ENCODE data around the gene SLC4A2.

Gene SLC4A2

GRCh38 chr7:151078233-151079040 is 19.0 kb downstream of the SLC4A2 start:
- DNase-seq (ENCODE audit: extremely low read depth, insufficient read length) = no peak
- Histone ChIP-seq H3K4me3 (replicated peaks; ENCODE audit: low read depth, low read length) (no peak overlapping the region), H3K36me3 (ENCODE audit: control insufficient read depth, insufficient read depth, low read length) (peaks cover 39% of the 10 kb centered on the region), H3K27me3 (replicated peaks; ENCODE audit: control insufficient read depth, insufficient read depth, low read length) (no peaks in the 10 kb centered on the region)
- no peak for TF ChIP-seq CTCF (IDR thresholded peaks at IDR 0.05; ENCODE audit: insufficient read depth, low read length, poor library complexity, severe bottlenecking)

DNA sequence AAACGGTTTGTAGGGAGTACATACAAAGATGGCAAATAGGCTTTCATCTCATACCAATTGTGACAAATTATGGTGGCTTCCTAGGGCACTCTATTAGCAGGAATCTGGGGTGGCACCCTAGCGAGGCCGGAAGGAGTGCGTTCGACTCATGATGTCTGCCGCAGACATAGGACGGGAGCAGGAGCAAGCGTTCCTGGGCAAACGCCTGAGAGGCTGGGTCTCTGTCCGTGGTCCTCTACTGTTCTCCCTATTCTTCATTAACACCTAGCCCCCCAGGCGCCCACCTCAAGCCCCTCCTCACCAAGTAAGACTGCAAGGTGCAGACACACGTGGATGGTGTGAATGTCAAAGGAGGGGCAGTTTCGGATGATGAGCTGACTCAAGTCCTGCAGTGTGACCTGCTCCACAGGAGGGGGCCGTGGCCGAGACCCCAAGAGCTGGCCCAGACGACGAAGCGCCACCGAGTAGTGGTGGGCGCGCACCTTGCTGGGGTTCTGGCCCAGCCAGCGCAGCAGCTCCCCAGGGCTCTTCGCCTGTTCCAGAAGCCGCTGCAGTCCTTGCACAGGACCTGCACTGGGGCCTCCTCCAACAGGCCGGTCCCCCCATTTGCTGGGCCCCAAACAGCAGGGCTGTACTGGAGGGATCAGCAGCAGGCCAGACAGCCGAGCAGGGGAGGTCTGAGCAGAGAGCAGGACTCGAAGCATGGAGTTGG is 20.0 kb downstream of the SLC4A2 start:
- no peak for TF ChIP-seq CTCF (IDR thresholded peaks at IDR 0.05; ENCODE audit: insufficient read depth, low read length, poor library complexity, severe bottlenecking)
- DNase-seq (ENCODE audit: extremely low read depth, insufficient read length) = no peak
- Histone ChIP-seq H3K27me3 (replicated peaks; ENCODE audit: control insufficient read depth, insufficient read depth, low read length) (no peaks in the 10 kb centered on the region), H3K36me3 (ENCODE audit: control insufficient read depth, insufficient read depth, low read length) (peaks cover 32% of the 10 kb centered on the region), H3K4me3 (replicated peaks; ENCODE audit: low read depth, low read length) (peak overlapping the region; percentile 94)

DNA sequence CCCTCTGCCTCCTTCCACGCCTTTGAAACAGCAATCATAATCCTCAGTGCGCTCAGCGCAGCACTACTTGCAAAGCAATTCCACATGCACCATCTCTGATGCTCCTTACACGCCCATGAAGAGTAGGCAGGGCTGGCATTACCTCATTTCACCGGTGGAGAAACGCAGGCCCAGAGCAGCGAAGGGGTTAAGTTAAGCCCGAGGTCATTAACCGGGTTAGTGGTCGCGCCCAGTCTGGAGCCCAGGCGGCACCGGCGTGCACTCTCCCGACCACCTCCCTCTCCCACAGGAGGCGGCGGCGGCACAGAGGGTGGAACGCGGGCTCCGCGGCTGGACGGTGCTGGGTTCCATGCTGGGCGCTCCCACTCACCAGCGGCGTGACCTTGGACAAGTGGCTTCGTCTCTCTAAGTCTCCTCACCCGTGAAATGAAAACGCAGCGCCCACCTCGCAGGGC is 20.7 kb downstream of the SLC4A2 start:
- Histone ChIP-seq H3K36me3 (ENCODE audit: control insufficient read depth, insufficient read depth, low read length) (peaks cover 28% of the 10 kb centered on the region), H3K27me3 (replicated peaks; ENCODE audit: control insufficient read depth, insufficient read depth, low read length) (no peaks in the 10 kb centered on the region), H3K4me3 (replicated peaks; ENCODE audit: low read depth, low read length) (peak overlapping the region; percentile 94)
- no peak for TF ChIP-seq CTCF (IDR thresholded peaks at IDR 0.05; ENCODE audit: insufficient read depth, low read length, poor library complexity, severe bottlenecking)
- DNase-seq (ENCODE audit: extremely low read depth, insufficient read length) = no peak

DNA sequence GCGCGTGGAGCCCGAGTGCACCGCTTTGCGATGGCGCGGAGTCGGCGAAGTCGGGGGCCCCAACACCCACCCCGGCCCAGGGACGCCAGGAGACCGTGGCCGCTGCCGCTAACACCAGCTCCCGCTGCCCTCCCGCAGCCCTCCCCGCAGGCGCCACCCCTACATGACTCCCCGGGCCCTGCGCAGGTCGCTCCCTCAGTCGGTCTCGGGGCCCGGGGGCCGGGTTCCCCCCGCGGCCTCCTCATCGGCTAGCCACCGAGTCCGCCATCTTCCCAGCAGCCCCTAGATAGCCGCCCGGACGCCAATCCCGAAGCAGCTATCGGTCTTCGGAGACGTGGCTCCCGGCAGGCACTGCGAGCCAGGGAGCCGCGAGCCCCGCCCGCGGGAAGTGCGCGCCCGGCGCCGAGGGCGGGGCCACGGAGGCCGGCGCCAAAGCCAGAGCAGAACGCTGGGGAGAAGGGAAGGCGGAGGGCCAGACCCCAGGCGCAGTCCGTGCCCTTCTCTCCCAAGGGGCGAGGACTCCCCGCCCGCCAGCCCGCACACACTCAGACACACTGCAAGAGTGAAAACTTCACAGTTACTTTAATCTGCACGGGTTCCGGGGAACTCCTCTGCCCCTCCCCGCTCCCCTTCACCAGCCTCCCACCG is 21.3 kb downstream of the SLC4A2 start, which contains the start of gene FASTK:
Gene FASTK (minus strand): TSS at position 288 of the 648 bp plus-strand sequence. CDS start 43 bp downstream, at position 245.
- no peak for TF ChIP-seq CTCF (IDR thresholded peaks at IDR 0.05; ENCODE audit: insufficient read depth, low read length, poor library complexity, severe bottlenecking)
- Histone ChIP-seq H3K36me3 (ENCODE audit: control insufficient read depth, insufficient read depth, low read length) (peaks cover 23% of the 10 kb centered on the region), H3K4me3 (replicated peaks; ENCODE audit: low read depth, low read length) (peak within 1 kb of the TSS; percentile 94), H3K27me3 (replicated peaks; ENCODE audit: control insufficient read depth, insufficient read depth, low read length) (no peaks in the 10 kb centered on the region)
- DNase-seq (ENCODE audit: extremely low read depth, insufficient read length) = peak; percentile 90

DNA sequence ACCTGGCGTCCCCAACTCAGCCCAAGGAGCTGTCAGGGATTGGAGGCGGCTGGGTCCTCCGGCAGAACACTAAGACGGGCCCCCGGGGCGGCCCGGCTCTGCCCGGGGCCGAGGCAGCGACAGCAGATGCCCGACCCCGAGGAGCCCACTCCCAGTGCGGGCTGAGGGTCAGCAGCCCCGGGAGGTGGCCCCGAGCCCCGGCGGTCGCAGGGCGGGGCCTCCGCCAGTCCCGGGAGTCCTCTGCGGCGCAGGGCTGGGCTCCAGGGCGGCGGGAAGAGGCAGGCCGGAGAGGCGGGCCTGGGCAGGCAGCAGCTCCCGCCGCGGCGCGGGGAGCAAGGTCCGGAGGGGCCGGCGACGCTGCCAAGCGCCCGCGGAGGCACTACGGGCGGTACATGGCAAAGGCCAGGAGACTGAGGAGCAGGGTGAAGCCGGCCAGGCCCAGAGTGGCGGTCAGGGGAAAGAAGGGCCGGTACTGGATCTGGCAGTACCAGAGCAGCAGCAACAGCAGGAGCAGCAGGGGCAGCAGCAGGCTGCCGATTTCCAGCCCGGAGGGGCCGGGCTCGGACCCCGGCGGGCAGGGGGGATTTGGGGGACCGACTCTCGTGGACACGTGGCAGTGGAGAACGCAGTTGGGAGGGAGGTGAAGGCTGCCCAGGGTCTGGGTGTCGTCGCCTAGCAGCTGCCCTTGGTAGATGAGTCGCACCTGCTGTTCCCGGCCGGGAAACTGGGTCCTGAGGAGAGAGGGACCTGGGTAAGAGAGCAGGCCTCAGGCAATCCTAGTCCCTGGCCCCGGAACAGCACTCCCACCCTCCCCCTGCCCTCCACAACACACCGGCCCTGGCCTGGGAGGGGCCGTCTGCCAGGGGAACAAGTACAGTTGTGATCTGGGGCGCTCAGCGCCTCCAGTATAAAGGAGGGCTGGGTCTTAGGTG is 22.0 kb downstream of the SLC4A2 start:
- peak overlapping the region; percentile 87 for H3K4me3 ChIP-seq (replicated peaks; ENCODE audit: low read depth, low read length)
- H3K36me3 ChIP-seq (ENCODE audit: control insufficient read depth, insufficient read depth, low read length) = peaks cover 18% of the 10 kb centered on the region
- no peaks in the 10 kb centered on the region for H3K27me3 ChIP-seq (replicated peaks; ENCODE audit: control insufficient read depth, insufficient read depth, low read length)
- DNase-seq (ENCODE audit: extremely low read depth, insufficient read length) = no peak
- no peak for TF ChIP-seq CTCF (IDR thresholded peaks at IDR 0.05; ENCODE audit: insufficient read depth, low read length, poor library complexity, severe bottlenecking)

Measured in GM06990 (cell line).